GM21360 (cell line): ENCODE data around the gene CARD11.
"Not testable (repeated sequence)": the region's sequence is repeated elsewhere in the genome, so short reads cannot be mapped to it uniquely, and the experiment has no call there.

Experiments
- ATAC-seq: cut with Tn5 transposase; IDR thresholded peaks from one replicate; pipeline ENCODE4 v1.9.1; 2021; ENCODE audit warnings: mild to moderate bottlenecking, moderate library complexity; ENCODE audit not compliant: unreplicated experiment

Gene CARD11

GRCh38 chr7:2928613-2929311 is 114.9 kb downstream of the CARD11 start:
- no peak for ATAC-seq

DNA sequence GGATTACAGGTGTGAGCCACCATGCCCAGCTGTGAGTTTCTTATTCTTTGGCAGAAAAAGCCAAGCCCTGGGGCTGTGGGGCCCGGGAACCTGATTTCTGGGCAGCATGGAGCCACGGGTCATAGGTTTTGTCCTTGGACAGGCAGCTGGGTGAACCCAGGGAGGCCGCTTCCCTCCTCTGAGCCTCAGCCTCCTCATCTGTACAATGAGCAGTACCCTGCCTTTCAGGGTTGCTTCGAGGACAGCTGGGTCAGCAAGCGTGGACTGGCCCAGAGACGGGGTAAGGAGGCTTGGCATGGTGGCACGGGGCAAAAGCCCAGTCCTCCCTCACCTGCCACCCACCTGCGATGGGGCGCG is 115.4 kb downstream of the CARD11 start:
- ATAC-seq: no peak

DNA sequence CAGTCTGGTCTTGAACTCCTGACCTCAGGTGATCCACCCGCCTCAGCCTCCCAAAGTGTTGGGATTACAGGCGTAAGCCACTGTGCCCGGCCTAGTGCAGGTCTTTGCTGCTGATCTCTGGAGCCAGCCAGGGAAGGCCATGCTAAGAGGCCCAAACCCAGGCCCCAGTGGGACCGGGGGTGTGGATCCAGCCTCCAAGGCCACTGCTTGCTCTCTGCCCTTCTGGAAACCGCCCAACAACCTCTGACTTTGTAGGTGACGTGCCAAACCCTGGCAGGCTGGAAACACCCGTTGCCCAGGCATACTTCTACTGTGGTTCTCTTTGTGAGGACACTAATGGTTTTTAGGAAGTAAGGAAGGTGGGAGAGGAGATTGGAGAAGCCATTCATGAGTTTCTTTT is 116.1 kb downstream of the CARD11 start:
- no peak for ATAC-seq

GRCh38 chr7:2926896-2927405 is 116.7 kb downstream of the CARD11 start:
- no peak for ATAC-seq

- no peak for ATAC-seq
Observed at GRCh38 chr7:2926120-2926895, 117.4 kb downstream of the CARD11 start.

- ATAC-seq: no peak
Observed at GRCh38 chr7:2924866-2925840, 118.5 kb downstream of the CARD11 start.

GRCh38 chr7:2923886-2924574 is 119.6 kb downstream of the CARD11 start:
- ATAC-seq: no peak

GRCh38 chr7:2923291-2923781 is 120.3 kb downstream of the CARD11 start:
- no peak for ATAC-seq

GRCh38 chr7:2922866-2923265 is 120.8 kb downstream of the CARD11 start:
- no peak for ATAC-seq

- ATAC-seq: no peak
Observed at GRCh38 chr7:2922348-2922691, 121.3 kb downstream of the CARD11 start.

DNA sequence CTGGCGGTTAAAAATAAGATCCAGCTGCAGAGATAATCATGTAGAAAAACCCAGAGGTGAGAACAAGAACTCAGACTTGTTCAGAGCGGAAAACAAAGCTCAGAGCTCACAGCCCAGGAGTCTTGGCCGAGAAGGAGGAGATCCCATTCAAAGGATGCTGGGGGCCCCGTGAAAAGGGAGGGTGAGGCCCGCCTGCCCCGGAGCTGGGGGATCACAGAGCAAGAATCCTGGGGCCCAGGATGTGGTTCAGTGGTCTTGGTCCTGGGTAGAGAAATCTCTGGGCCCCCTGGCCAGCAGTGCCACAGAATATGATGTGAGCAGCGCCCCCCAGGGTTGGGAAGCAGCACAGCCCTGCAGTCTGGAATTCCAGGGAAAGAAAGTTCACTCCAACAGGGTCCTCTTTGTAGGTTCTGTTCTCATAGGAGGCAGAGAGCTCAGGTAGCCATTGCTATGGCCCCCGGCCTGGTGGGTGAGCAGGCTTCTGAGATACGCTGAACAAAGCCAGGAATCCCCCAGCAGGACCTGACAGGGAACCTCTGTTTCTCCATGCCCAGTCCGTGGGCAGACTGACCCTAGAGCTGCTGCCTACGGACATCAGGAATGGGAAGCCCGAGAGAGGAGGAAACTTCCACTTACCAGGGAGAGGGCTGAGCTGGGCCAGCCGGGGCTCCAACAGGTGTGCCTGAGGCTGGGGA is 121.9 kb downstream of the CARD11 start:
- no peak for ATAC-seq

- no peak for ATAC-seq
Observed at GRCh38 chr7:2920956-2921652, 122.6 kb downstream of the CARD11 start.

DNA sequence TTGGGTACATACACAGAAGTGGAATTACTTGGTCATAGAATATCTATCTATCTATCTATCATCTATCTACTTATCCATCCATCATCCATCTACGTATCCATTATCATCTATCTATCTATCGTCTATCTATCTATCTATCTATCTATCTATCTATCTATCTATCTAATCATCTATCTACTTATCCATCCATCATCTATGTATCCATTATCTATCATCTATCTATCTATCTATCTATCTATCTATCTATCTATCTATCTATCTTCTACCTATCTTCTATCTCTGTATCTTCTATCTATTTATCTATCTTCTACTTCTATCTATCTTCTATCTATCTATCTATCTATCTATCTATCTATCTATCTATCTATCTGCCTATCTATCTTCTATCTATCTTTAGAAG is 123.2 kb downstream of the CARD11 start:
- not testable (repeated sequence) for ATAC-seq

GRCh38 chr7:2920041-2920440 is 123.6 kb downstream of the CARD11 start:
- ATAC-seq: no peak

DNA sequence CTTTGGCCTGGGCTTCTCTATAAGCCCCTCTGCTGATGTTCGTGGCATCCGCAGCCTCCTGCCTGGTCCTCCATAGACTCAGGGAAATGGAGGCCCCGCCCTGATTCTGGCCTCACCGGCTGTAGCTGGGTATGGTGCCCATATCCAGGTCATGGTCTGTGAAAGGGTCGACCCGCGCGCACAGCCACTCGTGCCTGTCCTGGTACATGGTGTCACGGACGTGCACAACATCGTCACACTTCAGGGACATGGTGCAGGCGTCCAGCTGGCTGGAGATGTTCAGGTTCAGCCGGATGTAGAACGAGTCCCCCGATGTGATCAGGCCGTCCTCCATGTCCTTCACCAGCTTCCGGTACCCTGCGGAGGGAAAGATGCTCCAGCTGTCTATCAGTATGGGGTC is 124.4 kb downstream of the CARD11 start:
- no peak for ATAC-seq

DNA sequence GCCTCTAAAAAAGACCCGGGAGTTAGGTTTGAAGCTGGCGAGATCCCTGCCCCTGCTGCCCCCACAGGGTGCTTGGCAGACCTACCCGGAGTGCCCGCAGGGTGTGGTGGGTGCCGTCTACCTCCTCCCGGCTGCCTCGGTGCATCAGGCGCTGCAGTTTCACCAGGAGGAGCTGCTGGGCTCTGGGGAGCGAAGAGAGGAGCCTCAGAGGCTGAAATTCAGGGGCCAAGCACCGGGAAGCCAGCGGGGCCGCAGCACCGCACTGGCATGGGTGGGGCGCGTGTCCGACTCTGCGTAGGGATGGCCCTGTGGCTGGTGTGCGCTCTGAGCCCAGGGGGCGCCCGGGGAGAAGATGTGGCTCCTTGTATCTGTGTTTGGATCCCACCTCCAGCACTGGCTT is 125.3 kb downstream of the CARD11 start:
- no peak for ATAC-seq

- no peak for ATAC-seq
Observed at GRCh38 chr7:2915023-2915422, 128.6 kb downstream of the CARD11 start.

DNA sequence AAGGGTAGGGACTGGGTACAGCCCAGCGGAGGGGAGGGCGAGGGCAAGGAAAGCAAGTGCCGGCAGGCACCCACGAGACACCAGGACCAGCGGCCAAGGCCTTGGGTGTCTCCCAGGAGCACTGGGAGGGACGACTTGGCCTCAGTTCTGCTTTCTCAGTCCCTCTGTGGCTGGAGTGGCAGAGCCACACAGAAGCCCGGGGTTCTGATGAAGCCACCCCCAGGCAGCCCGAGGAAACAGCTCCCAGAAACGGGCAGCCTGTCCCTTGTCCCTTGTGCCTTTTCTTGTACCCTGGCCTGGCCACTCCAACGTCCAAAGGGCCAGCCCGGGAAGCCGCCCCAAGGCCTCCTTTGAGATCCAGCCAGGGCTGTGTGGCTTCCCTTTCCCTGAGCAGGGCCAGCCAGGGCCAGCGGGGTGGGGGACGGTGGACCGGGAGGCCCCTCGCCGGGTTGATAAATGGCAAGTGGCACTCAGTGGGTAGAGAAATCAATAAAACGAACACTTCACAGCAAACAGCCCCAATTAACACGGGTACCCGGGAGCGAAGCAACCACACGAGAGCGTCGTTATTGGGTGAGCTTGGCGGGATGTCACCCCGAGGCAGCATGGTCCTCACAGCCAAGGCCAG is 129.8 kb downstream of the CARD11 start:
- ATAC-seq: no peak
